Transverse colon (tissue), 4 donors: ENCODE measurements around the gene CELSR3. TPM values are rescaled to one million over a fixed set of nuclear protein-coding genes. Genes with fewer than 3 reads are reported as not detected.

Experiments
- DNase-seq: peaks from one replicate; pipeline ENCODE4 v3.0.0-alpha.2; 2019
- H3K27ac ChIP-seq, 4 donors: fragments of 200-600 bp; sonication (generic); 2 replicates each; pipeline ENCODE4 v1.5.1; 2016 to 2018; ENCODE audit warnings: inconsistent platforms in 4 of 4
- H3K27me3 ChIP-seq: fragments of 200-600 bp; sonication (generic); 2 replicates; pipeline ENCODE4 v1.5.1; 2017; ENCODE audit warnings: inconsistent platforms
- H3K36me3 ChIP-seq, 4 donors: fragments of 200-600 bp; sonication (generic); 2 replicates each; pipeline ENCODE4 v1.5.1; 2017 to 2019; ENCODE audit warnings: inconsistent platforms in 4 of 4
- H3K4me1 ChIP-seq, 4 donors: fragments of 200-600 bp; sonication (generic); 2 replicates each; pipeline ENCODE4 v1.5.1; 2017 to 2020; ENCODE audit warnings: inconsistent platforms in 4 of 4
- H3K4me3 ChIP-seq, 4 donors: fragments of 200-600 bp; sonication (generic); 1 replicate in 1 of 4; 2 replicates in 3 of 4; pipeline versions ENCODE4 v1.5.1 to v1.6.1; 2017 to 2019; ENCODE audit warnings: inconsistent platforms in 4 of 4
- H3K9me3 ChIP-seq, 2 donors: fragments of 200-600 bp; sonication (generic); 2 replicates each; pipeline ENCODE4 v1.5.1; 2017 to 2019; ENCODE audit warnings: inconsistent platforms in 2 of 2
- EP300 ChIP-seq: sonication (generic); formaldehyde crosslinking; IDR thresholded peaks from one replicate; pipeline ENCODE4 v1.6.1; 2017; ENCODE audit warnings: antibody characterized with exemption, low read depth
- POLR2A ChIP-seq: fragments of 450-650 bp; IDR thresholded peaks from one replicate; pipeline ENCODE4 v1.6.1; 2016; ENCODE audit warnings: antibody characterized with exemption, mild to moderate bottlenecking, moderate library complexity
- POLR2AphosphoS5 ChIP-seq, 3 donors: sonication (generic); formaldehyde crosslinking; IDR thresholded peaks; one replicate each; pipeline ENCODE4 v1.6.1; 2016; ENCODE audit warnings: antibody characterized with exemption in 3 of 3
- WGBS, 2 donors: methylation state at CpG; one replicate each; pipeline ENCODE4 v1.1.5; 2018; ENCODE audit warnings: low coverage in 1 of 2; 5-methylcytosine and 5-hydroxymethylcytosine counted together
- in situ Hi-C, 4 donors: fragments of 200-750 bp; cut with MboI; loops; one replicate each; pipeline versions ENCODE4 v1.15.0 to v1.15.1; 2017; ENCODE audit warnings: low sequenced_read_pairs in 3 of 4, low pct_ligation_motif_present in 1 of 4, low pct_unique_long_range_greater_than_20kb in 1 of 4
- intact Hi-C: fragments of 100-400 bp; cut with DNase I; formaldehyde crosslinking; loops from one replicate; pipeline ENCODE4 v1.15.1; 2023; ENCODE audit warnings: low total_unique reads
- total RNA-seq, 4 donors: library from RNA; depleted of rRNA; stranded (reverse); fragments of >200 nt; gene quantifications; one replicate each; pipeline ENCODE4 v1.1.0, GENCODE V29; 2016
- TF ChIP-seq, protein P1 (sequence below), 5 experiments: fragments of 200-600 bp in 3 of 5; fragments of 450-650 bp in 2 of 5; sonication (generic) in 3 of 5; IDR thresholded peaks; 1 replicate in 2 of 5; 2 replicates in 3 of 5; pipeline ENCODE4 v1.5.1; 2016 to 2017; ENCODE audit warnings: antibody characterized with exemption in 5 of 5, inconsistent platforms in 3 of 5, mild to moderate bottlenecking in 2 of 5, moderate library complexity in 1 of 5

Gene CELSR3
- total RNA-seq, 4 donors from 2014 or later: 1.2 to 15.0 (median 3.9) TPM

DNA sequence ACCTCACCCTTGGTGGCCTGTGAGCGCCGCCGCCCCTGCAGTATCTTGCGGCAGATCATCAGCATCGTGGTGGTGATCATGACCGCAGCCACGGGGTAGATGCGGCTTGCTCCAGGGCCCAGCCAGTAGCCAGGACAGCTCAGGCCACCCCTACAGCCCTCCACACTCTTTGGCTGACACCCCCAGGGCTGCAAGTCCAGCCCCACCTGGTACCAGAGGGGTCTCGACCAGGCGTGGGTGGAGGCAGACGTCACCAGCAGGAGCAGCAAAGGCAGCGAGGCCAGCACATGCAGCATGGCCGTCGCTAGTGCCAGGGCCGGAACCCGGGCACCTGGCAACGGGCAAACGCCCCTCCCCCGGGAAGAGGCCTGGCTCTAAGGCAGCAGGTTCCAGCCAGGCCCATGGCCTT lies 41.2 kb downstream of the CELSR3 start, which contains the start of gene TMEM89:
TMEM89 (minus strand) TSS at position 309 of the 409 bp plus-strand sequence; CDS start at position 296, 13 bp downstream.
- no peak for DNase-seq
- Histone ChIP-seq H3K4me1 (peaks cover 8 to 30% (median 19%) of the 10 kb centered on the region in 4 donors), H3K36me3 (peaks cover 0 to 4% (median 2%) of the 10 kb centered on the region in 4 donors), H3K9me3 (peaks cover 6 to 10% of the 10 kb centered on the region in 2 donors), H3K27ac (peak within 1 kb of the TSS in 1 of 4 donors; percentile 78), H3K27me3 (no peaks in the 10 kb centered on the region), H3K4me3 (no peak within 1 kb of the TSS)
- 91% methylated on average over 19 of the region's 19 CpGs; no CpG with 5 or more reads in 1 of the 2 donors for WGBS, 2 donors
- intact Hi-C loops: no loop called here
- TF ChIP-seq EP300: no peak
- TF ChIP-seq POLR2AphosphoS5 (IDR thresholded peaks at IDR 0.05): no peak
- no peak for TF ChIP-seq POLR2A
- TF ChIP-seq, protein P1, sequence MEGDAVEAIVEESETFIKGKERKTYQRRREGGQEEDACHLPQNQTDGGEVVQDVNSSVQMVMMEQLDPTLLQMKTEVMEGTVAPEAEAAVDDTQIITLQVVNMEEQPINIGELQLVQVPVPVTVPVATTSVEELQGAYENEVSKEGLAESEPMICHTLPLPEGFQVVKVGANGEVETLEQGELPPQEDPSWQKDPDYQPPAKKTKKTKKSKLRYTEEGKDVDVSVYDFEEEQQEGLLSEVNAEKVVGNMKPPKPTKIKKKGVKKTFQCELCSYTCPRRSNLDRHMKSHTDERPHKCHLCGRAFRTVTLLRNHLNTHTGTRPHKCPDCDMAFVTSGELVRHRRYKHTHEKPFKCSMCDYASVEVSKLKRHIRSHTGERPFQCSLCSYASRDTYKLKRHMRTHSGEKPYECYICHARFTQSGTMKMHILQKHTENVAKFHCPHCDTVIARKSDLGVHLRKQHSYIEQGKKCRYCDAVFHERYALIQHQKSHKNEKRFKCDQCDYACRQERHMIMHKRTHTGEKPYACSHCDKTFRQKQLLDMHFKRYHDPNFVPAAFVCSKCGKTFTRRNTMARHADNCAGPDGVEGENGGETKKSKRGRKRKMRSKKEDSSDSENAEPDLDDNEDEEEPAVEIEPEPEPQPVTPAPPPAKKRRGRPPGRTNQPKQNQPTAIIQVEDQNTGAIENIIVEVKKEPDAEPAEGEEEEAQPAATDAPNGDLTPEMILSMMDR (IDR thresholded peaks at IDR 0.05): no peak
- in situ Hi-C loops: no loop called here

DNA sequence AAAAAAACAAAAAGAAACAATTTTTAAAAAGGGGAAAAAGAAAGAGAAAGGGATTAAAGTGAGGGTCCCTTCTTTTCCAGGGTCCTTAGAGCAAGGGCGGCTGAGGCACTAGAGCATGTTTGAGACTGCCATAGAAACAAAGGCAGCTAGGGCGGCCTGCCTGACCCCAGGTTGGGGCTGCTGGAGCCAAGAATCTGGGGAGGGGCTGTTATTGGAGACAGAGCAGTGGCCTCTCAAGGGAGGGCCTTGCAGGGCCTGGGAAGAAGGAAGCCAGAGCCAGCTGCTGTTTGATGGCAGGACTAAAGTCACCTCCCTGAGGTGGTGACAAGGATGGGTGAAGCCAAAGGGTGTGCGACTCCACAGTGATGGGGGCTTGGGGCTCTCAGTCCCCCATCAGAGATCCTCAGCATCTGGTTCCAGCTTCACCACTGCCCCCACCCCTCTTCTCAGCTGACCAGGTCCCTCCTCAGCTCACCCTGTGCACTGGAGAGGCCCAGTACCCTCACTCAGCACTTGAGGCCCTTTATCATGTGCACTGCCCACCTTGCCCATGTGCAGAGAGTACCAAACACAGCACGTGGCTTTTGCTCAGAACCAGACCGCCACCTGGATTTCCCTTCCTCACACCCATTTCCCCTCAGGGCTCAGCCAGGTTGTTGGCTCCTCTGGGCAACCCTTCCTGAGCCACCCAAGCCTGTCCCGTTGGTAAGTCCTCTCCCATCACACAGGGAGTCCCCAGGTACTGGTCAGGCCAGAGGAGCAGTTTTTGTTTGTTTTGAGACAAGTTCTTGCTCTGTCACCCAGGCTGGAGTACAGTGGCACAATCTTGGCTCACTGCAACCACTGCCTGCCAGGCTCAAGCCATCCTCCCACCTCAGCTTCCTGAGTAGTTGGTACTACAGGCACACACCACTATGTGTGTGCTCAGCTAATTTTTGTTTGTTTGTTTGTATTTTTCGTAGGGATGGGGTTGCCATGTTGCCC lies 42.9 kb downstream of the CELSR3 start:
- peaks cover 6 to 15% of the 10 kb centered on the region in 2 donors for H3K9me3 ChIP-seq
- no peaks in the 10 kb centered on the region for H3K27me3 ChIP-seq
- H3K4me1 ChIP-seq: peaks cover 8 to 30% (median 19%) of the 10 kb centered on the region in 4 donors
- no peak for DNase-seq
- intact Hi-C loops (no loop called here), in situ Hi-C loops (no loop called here)
- H3K27ac ChIP-seq: peak overlapping the region; percentile 69 to 89 (median 78)
- H3K4me3 ChIP-seq: no peak overlapping the region
- H3K36me3 ChIP-seq: no peaks in the 10 kb centered on the region
- WGBS, 2 donors: 82 to 90% methylated on average over 4 to 7 of the region's 7 CpGs
- TF ChIP-seq EP300 (no peak), POLR2A (no peak), POLR2AphosphoS5 (IDR thresholded peaks at IDR 0.05) (no peak)
- TF ChIP-seq, protein P1 (IDR thresholded peaks at IDR 0.05): no peak

DNA sequence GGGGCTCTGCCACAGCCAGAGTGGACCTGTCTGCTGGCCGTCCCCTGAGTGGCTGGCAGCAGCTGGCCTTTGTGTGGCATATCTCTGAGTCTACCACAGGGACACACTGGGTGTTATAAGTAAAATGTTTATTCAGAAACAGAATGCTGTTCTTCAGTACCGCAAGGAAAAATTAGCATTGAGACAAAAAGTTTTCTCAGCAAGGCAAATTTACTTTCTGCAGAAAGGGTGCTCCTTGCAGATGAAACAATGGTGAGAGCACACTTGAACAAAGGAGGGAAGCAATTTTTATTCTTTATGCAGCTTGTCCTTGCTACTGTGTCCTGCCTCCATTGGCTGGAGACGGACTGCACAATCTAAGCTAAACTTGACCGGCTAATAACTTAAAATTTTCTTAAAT lies 45.1 kb downstream of the CELSR3 start:
- H3K36me3 ChIP-seq: no peaks in the 10 kb centered on the region
- intact Hi-C loops (no loop called here), in situ Hi-C loops (no loop called here)
- 92 to 94% methylated on average over 4 of the region's 4 CpGs for WGBS, 2 donors
- H3K27me3 ChIP-seq: no peaks in the 10 kb centered on the region
- TF ChIP-seq EP300: no peak
- no peak for TF ChIP-seq POLR2AphosphoS5 (IDR thresholded peaks at IDR 0.05)
- TF ChIP-seq, protein P1 (IDR thresholded peaks at IDR 0.05): no peak
- TF ChIP-seq POLR2A: no peak
- H3K4me3 ChIP-seq: no peak overlapping the region
- H3K9me3 ChIP-seq: peaks cover 6 to 15% of the 10 kb centered on the region in 2 donors
- DNase-seq: no peak
- peaks cover 8 to 20% (median 13%) of the 10 kb centered on the region in 4 donors for H3K4me1 ChIP-seq
- H3K27ac ChIP-seq: peak overlapping the region; percentile 69 to 89 (median 80)

DNA sequence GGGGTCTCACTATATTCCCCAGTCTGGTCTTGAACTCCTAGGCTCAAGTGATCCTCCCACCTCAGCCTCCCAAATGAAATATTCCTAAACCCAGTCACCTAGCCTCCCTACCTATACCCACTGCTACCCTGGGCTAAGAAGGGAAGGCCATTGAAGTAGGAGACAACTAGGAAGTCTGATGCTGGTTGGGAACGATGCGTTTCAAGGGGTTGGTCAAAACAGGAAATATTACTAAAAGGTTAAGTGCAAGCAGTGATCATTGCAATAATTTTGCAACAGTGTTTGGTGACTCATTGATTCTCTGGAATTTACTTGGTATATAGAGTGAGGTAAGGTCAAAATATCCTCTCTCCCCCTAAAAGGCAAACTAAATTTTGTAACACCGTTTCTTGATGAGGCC lies 48.6 kb downstream of the CELSR3 start:
- Histone ChIP-seq H3K36me3 (no peaks in the 10 kb centered on the region), H3K4me3 (no peak overlapping the region), H3K27me3 (no peaks in the 10 kb centered on the region), H3K4me1 (peaks cover 0 to 4% (median 3%) of the 10 kb centered on the region in 4 donors), H3K9me3 (peaks cover 6 to 15% of the 10 kb centered on the region in 2 donors), H3K27ac (no peak overlapping the region)
- in situ Hi-C loops: no loop called here
- WGBS, 2 donors: 55 to 56% methylated on average over 1 to 3 of the region's 3 CpGs
- intact Hi-C loops: no loop called here
- TF ChIP-seq EP300: no peak
- no peak for TF ChIP-seq POLR2AphosphoS5 (IDR thresholded peaks at IDR 0.05)
- no peak for TF ChIP-seq POLR2A
- TF ChIP-seq, protein P1 (IDR thresholded peaks at IDR 0.05): no peak
- no peak for DNase-seq
